ENCODE results near the gene XRCC1.

- TF ChIP-seq, protein P1, sequence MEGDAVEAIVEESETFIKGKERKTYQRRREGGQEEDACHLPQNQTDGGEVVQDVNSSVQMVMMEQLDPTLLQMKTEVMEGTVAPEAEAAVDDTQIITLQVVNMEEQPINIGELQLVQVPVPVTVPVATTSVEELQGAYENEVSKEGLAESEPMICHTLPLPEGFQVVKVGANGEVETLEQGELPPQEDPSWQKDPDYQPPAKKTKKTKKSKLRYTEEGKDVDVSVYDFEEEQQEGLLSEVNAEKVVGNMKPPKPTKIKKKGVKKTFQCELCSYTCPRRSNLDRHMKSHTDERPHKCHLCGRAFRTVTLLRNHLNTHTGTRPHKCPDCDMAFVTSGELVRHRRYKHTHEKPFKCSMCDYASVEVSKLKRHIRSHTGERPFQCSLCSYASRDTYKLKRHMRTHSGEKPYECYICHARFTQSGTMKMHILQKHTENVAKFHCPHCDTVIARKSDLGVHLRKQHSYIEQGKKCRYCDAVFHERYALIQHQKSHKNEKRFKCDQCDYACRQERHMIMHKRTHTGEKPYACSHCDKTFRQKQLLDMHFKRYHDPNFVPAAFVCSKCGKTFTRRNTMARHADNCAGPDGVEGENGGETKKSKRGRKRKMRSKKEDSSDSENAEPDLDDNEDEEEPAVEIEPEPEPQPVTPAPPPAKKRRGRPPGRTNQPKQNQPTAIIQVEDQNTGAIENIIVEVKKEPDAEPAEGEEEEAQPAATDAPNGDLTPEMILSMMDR (conservative IDR thresholded peaks at IDR 0.05 in 1 of 2, IDR thresholded peaks at IDR 0.05 in 1 of 2; ENCODE audit: extremely low read depth in 1 of 2, insufficient read depth in 1 of 2, low read depth in 1 of 2, low read length in 2 of 2), result no peak
- TF ChIP-seq EZH2 (IDR thresholded peaks at IDR 0.05; ENCODE audit: borderline replicate concordance, low read length), result no peak
Observed at GRCh38 chr19:43507880-43508279, 67.4 kb downstream of the XRCC1 start.
